NCI-H2107 treated with DMSO at 0.1 percent for 48 hours (cell line): ENCODE data around the gene RDH5.

Experiments used
- DNase-seq: peaks from one replicate; lab custom pipeline; 2025; ENCODE audit not compliant: unreplicated experiment; lab: John Stamatoyannopoulos, UW

RDH5 gene

DNA sequence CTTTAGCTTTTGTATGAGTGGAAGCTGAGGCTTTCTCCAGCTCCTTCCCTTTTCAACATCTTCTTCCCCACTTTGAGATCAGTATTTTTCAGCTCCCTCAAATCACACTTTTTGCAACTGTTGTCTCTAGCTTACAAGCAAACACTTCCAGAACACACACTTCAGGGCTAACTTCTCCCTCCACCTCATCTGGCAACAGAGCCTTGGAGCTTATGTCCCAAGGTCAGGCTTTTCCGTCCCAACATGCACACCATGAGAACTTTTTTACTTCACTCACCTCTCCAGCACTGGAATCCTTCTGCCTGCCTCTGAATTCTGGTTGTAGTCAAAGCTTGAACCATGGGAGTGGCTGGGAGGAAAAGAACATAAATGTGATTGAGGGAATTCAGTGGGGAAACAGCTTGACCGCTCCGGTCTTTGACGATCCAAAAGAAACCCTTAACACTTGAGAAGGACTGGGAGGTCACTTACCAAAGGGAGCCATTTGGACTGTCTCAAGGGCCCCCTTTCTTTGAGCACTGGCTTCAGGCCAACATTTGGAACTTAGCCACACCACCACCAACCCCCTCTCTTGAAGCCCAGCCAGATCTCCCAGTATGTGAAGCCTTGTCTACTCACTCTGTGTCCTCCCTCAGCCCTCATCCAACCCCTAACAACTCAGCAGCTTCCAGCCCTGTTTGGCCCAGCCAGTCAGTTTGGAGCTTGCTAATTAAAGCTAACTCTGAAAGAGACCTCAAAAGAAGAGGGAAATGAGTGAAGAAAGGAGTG is 8.2 kb upstream of the RDH5 start:
- DNase-seq = no peak

DNA sequence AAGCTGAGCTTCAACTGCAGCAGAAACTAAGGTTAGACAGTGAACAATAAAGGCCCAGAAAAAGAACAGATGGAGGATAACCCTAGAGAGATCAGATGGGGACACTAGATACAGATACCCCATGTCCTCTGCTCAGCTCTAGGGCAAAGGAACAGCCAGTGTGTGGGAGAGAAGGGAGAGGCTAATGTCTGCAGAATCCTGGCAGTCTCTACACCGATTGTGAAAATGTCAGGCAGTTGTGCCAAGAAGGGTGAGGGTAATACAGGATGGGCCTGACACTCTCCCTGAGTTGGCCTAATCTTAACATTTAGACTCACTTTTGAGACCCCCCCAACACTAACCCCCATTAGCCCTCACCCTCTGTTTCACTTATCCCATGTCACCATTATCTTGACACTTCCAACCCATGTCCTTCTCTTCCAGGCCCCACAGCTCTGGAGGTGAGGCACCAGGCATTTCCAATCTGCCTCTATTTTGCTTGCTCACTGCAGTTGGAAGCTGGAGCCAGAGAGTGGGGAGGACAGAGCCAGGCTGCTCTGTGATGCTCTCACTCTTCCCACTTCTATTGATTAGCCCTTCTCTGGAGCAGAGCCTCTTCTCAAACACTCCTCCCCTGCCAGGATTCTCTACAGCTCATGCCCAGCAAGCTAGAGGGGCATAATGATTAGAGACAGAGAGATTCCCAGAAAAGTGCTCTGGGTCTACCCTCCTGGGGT is 7.3 kb upstream of the RDH5 start:
- no peak for DNase-seq

DNA sequence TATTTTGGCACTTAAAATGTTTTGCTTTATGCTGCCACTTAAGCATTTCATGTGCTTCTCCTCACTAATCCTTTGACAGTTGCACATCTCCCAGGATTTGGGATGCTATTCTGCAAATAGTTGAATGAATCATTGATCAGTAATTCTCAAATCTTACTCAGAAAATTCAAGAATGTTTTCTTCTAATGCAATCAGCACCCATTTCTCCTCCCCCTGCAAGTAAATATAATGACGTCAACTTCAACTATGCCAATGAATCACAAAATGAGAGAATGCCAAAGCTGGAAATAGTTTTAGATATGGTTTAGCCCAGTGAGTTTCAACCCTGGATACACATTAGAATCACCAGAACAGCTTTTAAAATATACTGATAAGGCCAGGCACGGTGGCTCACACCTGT is 6.5 kb upstream of the RDH5 start:
- no peak for DNase-seq

DNA sequence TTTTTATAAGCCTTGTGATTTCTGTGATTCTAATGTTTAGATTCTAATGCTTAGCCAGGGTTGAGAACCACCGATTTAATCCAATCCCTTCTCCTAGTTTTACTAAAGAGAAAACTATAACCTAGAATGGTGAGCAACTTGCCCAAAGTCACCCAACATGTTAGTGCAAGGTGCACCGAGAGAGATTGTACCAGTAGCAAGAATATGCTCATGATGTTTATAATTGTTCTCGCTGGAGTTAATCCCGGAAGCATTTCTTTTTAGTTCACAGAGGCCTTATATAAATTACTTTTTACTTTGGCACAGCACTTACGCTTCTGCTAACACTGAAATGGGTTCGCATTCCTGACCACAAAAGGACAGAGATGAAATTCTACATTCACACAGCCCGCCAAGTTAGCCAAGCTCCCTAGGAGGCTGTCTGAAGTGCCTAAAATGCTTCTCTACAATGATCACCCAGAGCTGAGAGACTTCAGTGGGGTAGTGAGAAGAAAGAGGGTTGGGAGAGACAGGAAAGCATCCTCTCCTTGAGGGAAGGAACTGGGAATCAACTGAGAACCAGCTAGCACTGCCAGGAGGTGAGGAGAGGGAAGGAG is 4.9 kb upstream of the RDH5 start:
- no peak for DNase-seq

DNA sequence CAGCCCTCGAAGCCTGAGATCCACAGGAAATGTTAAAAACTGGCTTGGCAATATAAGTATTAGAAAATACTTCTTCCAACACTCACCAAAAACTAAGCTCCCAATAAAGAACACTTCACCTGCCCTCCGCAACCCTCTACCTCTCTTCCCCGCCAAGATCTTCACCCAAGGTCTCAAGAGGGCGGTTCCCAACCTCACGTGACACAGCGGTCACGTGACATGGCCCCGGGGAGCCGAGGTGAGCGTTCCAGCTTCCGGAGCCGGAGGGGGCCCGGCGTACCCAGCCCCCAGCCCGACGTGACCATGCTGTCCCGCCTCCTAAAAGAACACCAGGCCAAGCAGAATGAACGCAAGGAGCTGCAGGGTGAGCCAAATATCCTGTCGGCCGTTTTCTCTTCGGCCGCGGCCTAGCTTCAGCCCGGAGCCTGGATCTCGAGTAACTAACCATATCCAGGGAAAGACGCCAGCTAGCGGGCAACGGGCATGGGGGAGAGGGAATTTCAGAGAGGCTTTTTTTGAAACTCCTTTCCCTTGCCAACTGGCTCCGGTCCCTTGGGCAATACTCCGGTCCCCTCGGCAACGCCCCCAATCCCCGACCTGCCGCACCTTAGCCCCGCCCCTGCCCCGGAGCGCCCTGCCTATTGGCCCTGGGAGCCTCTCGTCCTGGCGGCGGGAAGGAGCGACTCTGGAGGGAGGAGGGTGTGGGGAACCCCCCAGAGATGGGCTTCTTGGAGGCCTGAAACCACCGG is 4.2 kb upstream of the RDH5 start, which contains the start of gene BLOC1S1:
Gene BLOC1S1 (plus strand): TSS at position 214 of the 749 bp plus-strand sequence. CDS start 6 bp downstream, at position 220.
- DNase-seq = peak; percentile 86

DNA sequence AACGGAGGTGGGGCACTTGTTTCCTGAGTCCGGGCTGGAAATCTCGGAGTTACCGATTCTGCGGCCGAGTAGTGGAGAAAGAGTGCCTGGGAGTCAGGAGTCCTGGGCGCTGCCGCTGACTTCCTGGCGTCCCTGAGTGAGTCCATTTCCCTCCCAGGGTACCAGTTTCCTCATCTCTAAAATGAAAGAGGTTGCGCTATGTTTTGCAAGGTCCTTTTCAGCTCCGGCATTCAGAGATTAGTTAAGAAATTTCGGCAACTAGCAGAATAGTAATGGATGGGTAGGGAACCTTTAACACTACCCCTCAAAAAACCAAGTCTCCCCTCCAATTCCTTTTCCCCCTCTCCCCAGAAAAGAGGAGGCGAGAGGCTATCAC is 3.6 kb upstream of the RDH5 start:
- no peak for DNase-seq

DNA sequence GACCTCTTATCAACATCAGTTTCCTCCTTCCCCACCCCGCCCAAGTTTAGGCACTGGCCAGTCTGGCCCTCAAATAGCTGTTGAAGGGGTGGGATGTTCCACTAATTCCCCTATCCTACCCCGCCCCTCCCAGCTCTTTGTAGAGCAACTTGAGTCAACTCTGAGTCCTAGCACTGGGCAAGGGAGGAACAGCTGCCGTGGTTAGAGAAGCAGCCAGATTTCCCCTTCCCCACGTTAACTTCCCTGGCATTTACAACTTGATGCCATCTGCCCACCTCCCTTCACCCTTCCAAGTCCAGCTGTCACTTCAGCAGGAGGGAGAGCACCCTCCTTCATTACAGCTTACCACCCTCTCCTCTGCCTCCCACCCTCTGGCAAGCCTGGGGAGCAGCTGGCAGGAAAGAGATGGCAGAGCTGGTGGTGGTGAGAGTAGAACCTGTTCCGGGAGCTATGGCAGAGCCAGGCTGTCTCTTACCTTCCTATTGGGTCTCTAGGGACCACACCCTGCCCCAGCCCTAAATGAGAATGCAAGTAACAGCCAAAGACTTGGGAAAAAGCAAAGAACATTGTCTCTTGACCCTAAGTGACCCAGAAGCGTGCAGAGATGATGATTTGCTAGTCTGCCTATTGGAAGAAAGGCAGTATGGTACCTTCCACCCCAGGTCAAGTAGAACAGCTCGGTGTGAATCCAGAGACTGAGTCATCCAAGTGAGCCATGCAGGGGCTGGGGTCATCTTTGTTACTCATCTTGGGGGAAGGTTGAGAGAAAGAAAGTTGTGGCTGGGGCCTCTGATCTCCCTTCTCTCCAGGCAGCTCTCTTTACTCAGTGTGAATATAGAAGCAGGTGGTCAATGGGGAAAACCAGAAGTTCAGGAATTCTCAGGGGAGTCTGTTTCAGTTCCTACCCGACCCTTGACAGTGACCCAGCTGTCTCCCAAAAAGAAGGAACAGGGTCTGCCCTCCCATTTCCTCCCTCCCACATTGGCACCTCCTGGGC is 2.9 kb upstream of the RDH5 start:
- DNase-seq = no peak

DNA sequence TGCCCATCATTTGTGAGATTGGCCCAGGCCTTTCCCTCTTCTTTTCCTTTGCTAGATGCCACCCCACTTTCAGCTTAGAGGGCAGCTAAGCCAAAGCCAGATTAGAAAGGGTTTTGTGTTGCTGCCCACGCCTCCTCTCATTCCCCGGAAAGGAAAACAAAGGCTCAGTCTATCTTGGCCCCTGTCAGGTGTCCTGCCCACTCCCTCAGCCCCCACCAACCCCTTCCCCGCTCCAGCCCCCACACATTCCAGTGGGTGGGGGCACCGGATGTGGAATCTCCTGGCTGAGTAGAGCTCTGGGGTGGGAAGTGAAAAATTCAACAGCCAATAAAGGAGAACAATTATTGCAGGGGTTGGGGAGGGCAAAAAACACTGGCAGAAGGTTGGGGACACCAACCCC is 2.2 kb upstream of the RDH5 start:
- DNase-seq = no peak

DNA sequence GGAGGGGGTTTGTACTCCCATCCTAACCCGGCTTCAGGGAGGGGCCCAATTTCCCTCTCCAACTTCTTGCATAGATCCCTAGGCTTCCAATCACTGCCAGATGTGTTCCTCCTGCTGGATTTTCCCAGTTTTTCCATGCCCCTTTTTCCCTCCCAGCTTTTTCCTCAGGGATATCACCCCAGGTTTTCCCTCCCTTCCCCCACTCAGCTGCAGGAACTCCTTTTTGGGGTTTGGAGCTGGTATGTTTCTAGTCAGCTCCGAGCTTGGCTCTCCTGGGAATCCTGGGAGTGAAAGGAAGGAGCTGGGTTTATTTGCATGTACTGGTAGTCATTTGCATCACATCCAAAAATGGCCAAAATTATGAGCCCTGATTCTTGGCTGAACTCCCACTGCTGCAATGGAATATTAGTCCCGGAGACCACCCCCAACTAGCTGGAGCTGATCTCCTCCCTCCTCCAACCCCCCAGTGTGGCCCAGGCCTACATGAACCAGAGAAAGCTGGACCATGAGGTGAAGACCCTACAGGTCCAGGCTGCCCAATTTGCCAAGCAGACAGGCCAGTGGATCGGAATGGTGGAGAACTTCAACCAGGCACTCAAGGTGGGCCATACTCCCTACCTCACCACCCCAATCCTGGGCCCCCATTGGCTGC is 1.4 kb upstream of the RDH5 start:
- DNase-seq = no peak

DNA sequence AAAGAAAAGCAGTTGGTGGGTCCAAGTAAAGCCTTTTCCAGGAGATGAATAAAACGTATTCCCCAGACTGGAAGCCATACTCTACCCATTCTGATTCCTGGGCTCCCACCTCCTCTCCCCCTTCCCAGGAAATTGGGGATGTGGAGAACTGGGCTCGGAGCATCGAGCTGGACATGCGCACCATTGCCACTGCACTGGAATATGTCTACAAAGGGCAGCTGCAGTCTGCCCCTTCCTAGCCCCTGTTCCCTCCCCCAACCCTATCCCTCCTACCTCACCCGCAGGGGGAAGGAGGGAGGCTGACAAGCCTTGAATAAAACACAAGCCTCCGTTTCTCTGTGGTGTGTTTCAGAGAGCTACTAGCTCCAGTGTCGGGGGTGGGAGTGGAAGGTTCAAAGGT is 822 bp upstream of the RDH5 start:
- DNase-seq = no peak

DNA sequence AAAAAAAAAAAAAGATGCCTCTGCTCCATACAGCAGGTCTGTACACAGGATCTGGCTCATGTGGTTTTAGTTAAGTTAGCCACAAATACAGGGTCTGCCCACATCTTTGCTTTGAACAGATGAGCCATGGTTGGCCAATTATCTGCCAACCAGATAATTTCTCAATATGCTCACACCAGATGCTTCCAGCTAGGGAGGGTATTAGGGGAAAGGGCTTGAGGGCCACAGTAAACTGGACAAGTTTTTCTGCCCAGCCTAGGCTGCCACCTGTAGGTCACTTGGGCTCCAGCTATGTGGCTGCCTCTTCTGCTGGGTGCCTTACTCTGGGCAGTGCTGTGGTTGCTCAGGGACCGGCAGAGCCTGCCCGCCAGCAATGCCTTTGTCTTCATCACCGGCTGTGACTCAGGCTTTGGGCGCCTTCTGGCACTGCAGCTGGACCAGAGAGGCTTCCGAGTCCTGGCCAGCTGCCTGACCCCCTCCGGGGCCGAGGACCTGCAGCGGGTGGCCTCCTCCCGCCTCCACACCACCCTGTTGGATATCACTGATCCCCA is 776 bp downstream of the RDH5 start:
- DNase-seq = no peak

DNA sequence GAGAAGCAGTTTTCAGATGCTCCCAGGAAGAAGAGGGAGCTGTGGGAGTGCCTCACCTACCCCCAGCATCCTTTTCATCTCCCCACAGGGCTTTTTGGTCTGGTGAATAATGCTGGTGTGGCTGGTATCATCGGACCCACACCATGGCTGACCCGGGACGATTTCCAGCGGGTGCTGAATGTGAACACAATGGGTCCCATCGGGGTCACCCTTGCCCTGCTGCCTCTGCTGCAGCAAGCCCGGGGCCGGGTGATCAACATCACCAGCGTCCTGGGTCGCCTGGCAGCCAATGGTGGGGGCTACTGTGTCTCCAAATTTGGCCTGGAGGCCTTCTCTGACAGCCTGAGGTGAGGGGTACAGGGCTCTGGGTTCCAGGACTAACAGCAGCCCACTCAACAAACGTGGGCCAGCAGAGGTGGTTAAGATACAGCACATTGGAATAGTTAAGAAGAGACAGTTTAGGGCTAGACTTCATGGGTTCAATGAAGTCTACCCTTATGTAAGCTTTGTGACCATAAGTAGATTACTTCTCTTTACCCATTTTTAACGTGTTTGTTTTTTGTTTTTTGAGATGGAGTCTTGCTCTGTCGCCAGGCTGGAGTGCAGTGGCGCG is 1.5 kb downstream of the RDH5 start:
- no peak for DNase-seq

DNA sequence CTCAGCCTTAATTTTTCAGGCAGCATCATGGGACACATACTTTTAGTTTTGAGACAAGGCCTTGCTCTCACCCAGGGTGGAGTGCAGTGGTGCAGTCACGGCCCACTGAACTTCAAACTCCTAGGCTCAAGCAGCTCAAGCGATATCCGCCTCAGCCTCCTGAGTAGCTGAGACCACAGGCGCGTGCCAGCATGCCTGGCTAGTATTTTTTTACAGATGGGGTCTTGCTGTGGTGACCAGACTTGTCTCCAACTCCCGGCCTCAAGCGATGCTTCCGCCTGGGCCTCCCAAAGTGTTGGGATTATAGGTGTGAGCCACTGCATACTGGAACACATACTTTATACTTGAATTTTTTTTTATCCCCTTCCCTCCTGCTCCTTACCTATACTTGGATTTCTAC is 2.8 kb downstream of the RDH5 start:
- DNase-seq = no peak

DNA sequence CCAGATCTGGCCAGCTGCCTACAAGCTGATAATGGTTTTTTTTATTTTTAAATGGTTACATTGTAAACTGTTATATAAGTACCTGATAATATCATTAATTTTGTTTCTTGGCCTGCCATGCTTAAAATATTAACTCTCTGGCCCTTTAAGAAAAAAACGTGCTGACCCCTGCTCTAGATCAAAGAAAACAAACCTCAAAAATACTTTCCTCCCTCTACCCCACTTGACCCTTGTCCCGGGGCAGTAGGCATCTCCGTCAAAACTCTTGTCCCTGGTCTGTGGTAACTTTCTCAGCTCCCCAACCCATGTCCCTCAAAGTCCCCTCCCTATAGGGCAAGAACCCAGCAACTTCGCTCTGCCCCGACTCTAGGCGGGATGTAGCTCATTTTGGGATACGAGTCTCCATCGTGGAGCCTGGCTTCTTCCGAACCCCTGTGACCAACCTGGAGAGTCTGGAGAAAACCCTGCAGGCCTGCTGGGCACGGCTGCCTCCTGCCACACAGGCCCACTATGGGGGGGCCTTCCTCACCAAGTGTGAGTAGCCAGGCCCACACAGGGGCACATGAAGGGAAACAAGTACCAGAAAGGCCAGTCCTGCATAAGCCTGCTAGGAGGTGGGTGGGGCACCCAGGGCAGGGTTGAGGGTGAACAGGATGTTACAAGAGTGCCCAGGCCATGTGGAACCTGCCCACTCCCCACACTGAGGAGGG is 3.5 kb downstream of the RDH5 start:
- no peak for DNase-seq

DNA sequence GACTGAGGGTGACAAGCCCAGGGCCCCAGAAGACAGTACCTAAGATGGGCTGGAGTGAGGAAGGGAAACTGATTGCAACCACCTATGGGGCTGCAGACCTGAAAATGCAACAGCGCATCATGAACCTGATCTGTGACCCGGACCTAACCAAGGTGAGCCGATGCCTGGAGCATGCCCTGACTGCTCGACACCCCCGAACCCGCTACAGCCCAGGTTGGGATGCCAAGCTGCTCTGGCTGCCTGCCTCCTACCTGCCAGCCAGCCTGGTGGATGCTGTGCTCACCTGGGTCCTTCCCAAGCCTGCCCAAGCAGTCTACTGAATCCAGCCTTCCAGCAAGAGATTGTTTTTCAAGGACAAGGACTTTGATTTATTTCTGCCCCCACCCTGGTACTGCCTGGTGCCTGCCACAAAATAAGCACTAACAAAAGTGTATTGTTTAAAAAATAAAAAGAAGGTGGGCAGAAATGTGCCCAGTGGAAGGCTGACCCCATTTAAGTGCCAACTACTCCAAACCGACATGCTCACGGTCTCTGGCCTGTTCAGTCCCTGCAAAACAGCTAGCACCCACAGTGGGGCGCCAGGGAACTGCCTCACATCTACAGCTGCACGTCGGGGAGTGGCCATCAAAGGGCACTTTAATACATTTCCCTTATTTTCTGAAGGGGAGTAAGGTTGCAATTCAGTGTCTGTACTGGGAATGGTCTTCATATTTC is 4.2 kb downstream of the RDH5 start:
- DNase-seq = no peak

DNA sequence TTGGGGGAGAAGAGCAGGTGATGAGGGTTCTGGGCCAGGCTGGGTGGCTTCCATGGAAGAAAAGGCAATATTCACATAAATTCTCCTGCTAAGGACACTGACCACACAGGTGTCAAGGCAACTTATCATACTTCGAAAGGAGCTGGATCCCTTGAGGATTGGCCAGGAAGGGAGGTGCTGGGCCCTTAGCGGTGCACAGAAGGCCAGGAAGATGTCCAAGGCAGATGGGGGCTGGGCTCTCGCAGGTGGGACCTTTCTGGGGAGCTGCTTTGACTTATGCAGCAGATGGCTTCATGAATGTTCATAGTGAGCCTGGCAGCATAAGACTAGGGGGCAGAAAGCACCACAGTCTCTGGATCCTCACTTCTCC is 4.7 kb downstream of the RDH5 start:
- no peak for DNase-seq

DNA sequence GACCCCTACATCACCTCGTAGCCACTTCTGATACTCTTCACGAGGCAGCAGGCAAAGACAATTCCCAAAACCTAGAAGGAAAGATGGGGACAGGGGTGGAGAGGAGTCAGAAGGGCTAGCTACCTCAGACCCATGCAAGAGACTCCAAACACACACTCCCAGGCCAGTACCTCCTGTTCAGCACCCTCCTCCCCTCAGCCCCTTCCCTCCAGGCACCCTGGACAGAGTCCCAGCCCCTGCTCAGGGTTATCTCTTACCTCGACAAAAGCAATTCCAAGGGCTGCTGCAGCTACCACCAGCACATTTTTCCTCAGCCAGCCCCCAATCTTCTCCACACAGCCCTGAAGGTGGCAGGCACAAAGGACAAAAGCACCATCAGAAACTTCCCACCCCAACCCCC is 5.4 kb downstream of the RDH5 start:
- no peak for DNase-seq

DNA sequence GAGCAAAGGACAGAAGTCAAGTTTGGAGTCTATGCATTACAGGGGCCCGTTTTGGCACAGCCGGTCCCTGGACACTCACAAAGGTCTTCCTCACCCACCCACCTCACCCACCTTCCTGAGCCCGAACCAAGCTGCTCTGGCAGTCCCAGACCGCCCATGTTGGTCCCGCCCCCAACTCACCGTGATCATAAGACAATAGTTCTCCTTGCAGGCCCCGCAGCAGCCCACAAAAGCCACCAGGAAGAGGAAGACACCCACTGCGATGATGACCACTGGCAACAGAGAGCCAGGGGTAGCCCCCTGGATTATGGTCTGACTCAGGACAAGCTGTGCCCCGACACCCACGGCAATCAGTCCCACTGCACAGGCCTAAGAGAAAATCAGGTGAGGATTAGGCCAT is 6.8 kb downstream of the RDH5 start:
- no peak for DNase-seq
